Neural cell (in vitro differentiated cells): ENCODE results near the gene OSTC. TPM values are rescaled to one million over a fixed set of nuclear protein-coding genes. Genes with fewer than 3 reads are reported as not detected.

ENCODE experiments used
- H2AFZ ChIP-seq: fragments of 200-600, 300-800 bp; sonication (generic), shearing (Covaris generic); 2 replicates; pipeline ENCODE4 v1.6.0; 2014; ENCODE audit warnings: low read depth, mild to moderate bottlenecking, antibody characterized with exemption, low read length, moderate library complexity
- H3F3A ChIP-seq: fragments of 200-600 bp; shearing (Covaris generic); 2 replicates; pipeline ENCODE4 v1.6.1; 2016; ENCODE audit warnings: mild to moderate bottlenecking, moderate library complexity, mixed read lengths, antibody characterized with exemption, low read length; ENCODE audit not compliant: insufficient read depth, poor library complexity, severe bottlenecking
- H3K27ac ChIP-seq: fragments of 200-600, 300-800 bp; sonication (generic), shearing (Covaris generic); 2 replicates; pipeline ENCODE4 v1.5.1; 2014; ENCODE audit warnings: mild to moderate bottlenecking, low read length, moderate library complexity
- H3K27me3 ChIP-seq: fragments of 300-800, 200-600 bp; sonication (generic), shearing (Covaris generic); 2 replicates; pipeline ENCODE4 v1.6.0; 2014; ENCODE audit warnings: mild to moderate bottlenecking, low read depth, low read length, moderate library complexity; ENCODE audit not compliant: insufficient read depth
- H3K36me3 ChIP-seq: fragments of 300-800, 200-600 bp; sonication (generic), shearing (Covaris generic); 2 replicates; pipeline ENCODE4 v1.5.1; 2014; ENCODE audit warnings: mild to moderate bottlenecking, antibody characterized with exemption, low read length, moderate library complexity; ENCODE audit not compliant: insufficient read depth
- H3K4me2 ChIP-seq: fragments of 300-800, 200-600 bp; sonication (generic), shearing (Covaris generic); 2 replicates; pipeline ENCODE4 v1.6.0; 2014; ENCODE audit warnings: mild to moderate bottlenecking, low read length
- H3K4me3 ChIP-seq: fragments of 300-800, 200-600 bp; sonication (generic), shearing (Covaris generic); 2 replicates; pipeline ENCODE4 v1.5.1; 2014; ENCODE audit warnings: mild to moderate bottlenecking, low read length, moderate library complexity
- H3K79me2 ChIP-seq: fragments of 200-600 bp; shearing (Covaris generic); replicated peaks from 2 replicates; pipeline ENCODE4 v1.6.0; 2014; ENCODE audit warnings: mild to moderate bottlenecking, low read length, moderate library complexity; ENCODE audit not compliant: insufficient read depth
- H3K9ac ChIP-seq: fragments of 300-800, 200-600 bp; sonication (generic), shearing (Covaris generic); 2 replicates; pipeline ENCODE4 v1.6.1; 2016; ENCODE audit warnings: mild to moderate bottlenecking, low read length, mixed read lengths
- H3K9me2 ChIP-seq: fragments of 200-600 bp; shearing (Covaris generic); 2 replicates; pipeline ENCODE4 v1.6.1; 2016; ENCODE audit warnings: mild to moderate bottlenecking, low read length, mixed read lengths; ENCODE audit not compliant: insufficient read depth
- H3K9me3 ChIP-seq: fragments of 200-600, 300-800 bp; sonication (generic), shearing (Covaris generic); 2 replicates; pipeline ENCODE4 v1.6.1; 2016; ENCODE audit warnings: mild to moderate bottlenecking, mixed run types, low read length, moderate library complexity, mixed read lengths
- H4K20me1 ChIP-seq: fragments of 200-600 bp; shearing (Covaris generic); 2 replicates; pipeline ENCODE4 v1.6.1; 2016; ENCODE audit warnings: mild to moderate bottlenecking, mixed run types; ENCODE audit not compliant: insufficient read depth
- EP300 ChIP-seq: fragments of 450-650 bp; conservative IDR thresholded peaks from 2 replicates; pipeline ENCODE4 v1.6.1; 2014; ENCODE audit warnings: antibody characterized with exemption, mild to moderate bottlenecking, moderate library complexity; ENCODE audit not compliant: poor library complexity, severe bottlenecking
- EZH2 ChIP-seq: fragments of 200-600, 300-800 bp; shearing (Covaris generic), sonication (generic); IDR thresholded peaks from 2 replicates; pipeline ENCODE4 v1.6.1; 2014; ENCODE audit warnings: antibody characterized with exemption, low read length, borderline replicate concordance, mild to moderate bottlenecking; ENCODE audit not compliant: insufficient read depth, poor library complexity, severe bottlenecking
- MXI1 ChIP-seq: fragments of 450-650 bp; conservative IDR thresholded peaks from 2 replicates; pipeline ENCODE4 v1.6.1; 2014; ENCODE audit warnings: antibody characterized with exemption, mild to moderate bottlenecking; ENCODE audit not compliant: poor library complexity, severe bottlenecking
- POLR2AphosphoS5 ChIP-seq: IDR thresholded peaks from 2 replicates; pipeline ENCODE4 v1.6.1; 2012
- RAD21 ChIP-seq: fragments of 450-650 bp; conservative IDR thresholded peaks from 2 replicates; pipeline ENCODE4 v1.6.1; 2014; ENCODE audit warnings: antibody characterized with exemption, mild to moderate bottlenecking, moderate library complexity
- SMC3 ChIP-seq: fragments of 450-650 bp; conservative IDR thresholded peaks from 2 replicates; pipeline ENCODE4 v1.6.1; 2014; ENCODE audit warnings: antibody characterized with exemption, mild to moderate bottlenecking, moderate library complexity; ENCODE audit not compliant: poor library complexity
- TAF1 ChIP-seq: IDR thresholded peaks from 2 replicates; pipeline ENCODE4 v1.6.1; 2012; ENCODE audit warnings: low read depth
- polyA plus RNA-seq: library from polyadenylated mRNA; depleted of rRNA; stranded (reverse); fragments of >200 nt; gene quantifications from 2 replicates; pipeline ENCODE4 v1.2.3, GENCODE V29; 2014
- TF ChIP-seq, protein P1 (sequence below): IDR thresholded peaks from 2 replicates; pipeline ENCODE4 v1.6.1; 2012; ENCODE audit warnings: borderline replicate concordance
- TF ChIP-seq, protein P2 (sequence below): fragments of 450-650 bp; IDR thresholded peaks from 2 replicates; pipeline ENCODE4 v1.5.1; 2014; ENCODE audit warnings: antibody characterized with exemption, mild to moderate bottlenecking, moderate library complexity; ENCODE audit not compliant: poor library complexity, severe bottlenecking

The OSTC gene
- polyA plus RNA-seq, 1 donor from 2014 or later: 128 TPM

DNA sequence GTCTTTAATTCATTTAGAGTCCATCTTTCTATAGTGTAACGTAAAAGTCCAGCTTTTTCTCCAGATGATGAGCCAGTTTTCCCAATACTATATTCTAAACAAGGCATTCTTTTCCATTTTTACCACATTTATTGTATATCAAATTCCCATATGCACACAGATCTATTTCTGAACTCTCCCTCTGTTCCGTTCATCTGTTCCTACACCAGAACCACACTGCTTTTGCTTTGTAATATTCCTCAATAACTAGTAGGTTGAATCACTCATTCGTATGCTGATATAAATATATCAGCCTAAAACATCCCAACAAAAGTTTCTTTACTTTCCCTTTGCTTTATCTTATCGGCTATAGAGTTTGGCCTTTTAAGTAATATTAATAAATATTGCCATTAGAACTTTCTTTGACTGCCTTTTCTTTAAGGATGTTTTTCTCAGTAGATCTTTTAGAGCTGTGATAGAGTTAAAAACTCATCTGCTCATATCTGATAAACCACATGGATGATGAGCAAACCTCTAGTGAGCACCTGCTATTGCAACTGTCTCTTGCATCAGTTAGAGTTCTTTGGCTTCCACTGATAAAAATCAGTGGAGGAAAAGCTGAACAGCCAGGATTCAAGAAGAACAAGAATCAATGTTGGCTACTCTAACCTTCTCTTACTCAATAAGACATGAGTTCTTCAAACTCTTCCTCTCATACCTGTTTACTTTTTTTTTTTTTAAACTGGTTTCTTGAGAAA, 43.2 kb upstream of the OSTC start:
- Histone ChIP-seq H3K27ac (no peak overlapping the region), H3K4me2 (no peak overlapping the region), H3F3A (no peaks in the 10 kb centered on the region), H4K20me1 (no peaks in the 10 kb centered on the region), H3K79me2 (no peaks in the 10 kb centered on the region), H3K27me3 (no peaks in the 10 kb centered on the region), H2AFZ (no peak overlapping the region), H3K9me2 (no peaks in the 10 kb centered on the region), H3K4me3 (no peak overlapping the region), H3K9me3 (no peaks in the 10 kb centered on the region), H3K9ac (no peak overlapping the region), H3K36me3 (no peaks in the 10 kb centered on the region)
- TF ChIP-seq EZH2 (no peak), TAF1 (no peak), MXI1 (no peak), RAD21 (no peak), EP300 (no peak), POLR2AphosphoS5 (no peak), SMC3 (no peak)
- TF ChIP-seq, protein P1, sequence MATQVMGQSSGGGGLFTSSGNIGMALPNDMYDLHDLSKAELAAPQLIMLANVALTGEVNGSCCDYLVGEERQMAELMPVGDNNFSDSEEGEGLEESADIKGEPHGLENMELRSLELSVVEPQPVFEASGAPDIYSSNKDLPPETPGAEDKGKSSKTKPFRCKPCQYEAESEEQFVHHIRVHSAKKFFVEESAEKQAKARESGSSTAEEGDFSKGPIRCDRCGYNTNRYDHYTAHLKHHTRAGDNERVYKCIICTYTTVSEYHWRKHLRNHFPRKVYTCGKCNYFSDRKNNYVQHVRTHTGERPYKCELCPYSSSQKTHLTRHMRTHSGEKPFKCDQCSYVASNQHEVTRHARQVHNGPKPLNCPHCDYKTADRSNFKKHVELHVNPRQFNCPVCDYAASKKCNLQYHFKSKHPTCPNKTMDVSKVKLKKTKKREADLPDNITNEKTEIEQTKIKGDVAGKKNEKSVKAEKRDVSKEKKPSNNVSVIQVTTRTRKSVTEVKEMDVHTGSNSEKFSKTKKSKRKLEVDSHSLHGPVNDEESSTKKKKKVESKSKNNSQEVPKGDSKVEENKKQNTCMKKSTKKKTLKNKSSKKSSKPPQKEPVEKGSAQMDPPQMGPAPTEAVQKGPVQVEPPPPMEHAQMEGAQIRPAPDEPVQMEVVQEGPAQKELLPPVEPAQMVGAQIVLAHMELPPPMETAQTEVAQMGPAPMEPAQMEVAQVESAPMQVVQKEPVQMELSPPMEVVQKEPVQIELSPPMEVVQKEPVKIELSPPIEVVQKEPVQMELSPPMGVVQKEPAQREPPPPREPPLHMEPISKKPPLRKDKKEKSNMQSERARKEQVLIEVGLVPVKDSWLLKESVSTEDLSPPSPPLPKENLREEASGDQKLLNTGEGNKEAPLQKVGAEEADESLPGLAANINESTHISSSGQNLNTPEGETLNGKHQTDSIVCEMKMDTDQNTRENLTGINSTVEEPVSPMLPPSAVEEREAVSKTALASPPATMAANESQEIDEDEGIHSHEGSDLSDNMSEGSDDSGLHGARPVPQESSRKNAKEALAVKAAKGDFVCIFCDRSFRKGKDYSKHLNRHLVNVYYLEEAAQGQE: no peak
- TF ChIP-seq, protein P2, sequence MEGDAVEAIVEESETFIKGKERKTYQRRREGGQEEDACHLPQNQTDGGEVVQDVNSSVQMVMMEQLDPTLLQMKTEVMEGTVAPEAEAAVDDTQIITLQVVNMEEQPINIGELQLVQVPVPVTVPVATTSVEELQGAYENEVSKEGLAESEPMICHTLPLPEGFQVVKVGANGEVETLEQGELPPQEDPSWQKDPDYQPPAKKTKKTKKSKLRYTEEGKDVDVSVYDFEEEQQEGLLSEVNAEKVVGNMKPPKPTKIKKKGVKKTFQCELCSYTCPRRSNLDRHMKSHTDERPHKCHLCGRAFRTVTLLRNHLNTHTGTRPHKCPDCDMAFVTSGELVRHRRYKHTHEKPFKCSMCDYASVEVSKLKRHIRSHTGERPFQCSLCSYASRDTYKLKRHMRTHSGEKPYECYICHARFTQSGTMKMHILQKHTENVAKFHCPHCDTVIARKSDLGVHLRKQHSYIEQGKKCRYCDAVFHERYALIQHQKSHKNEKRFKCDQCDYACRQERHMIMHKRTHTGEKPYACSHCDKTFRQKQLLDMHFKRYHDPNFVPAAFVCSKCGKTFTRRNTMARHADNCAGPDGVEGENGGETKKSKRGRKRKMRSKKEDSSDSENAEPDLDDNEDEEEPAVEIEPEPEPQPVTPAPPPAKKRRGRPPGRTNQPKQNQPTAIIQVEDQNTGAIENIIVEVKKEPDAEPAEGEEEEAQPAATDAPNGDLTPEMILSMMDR: no peak

GRCh38 chr4:108611365-108611764, 39.0 kb upstream of the OSTC start:
- Histone ChIP-seq H4K20me1 (no peaks in the 10 kb centered on the region), H3K36me3 (no peaks in the 10 kb centered on the region), H3K9me2 (no peaks in the 10 kb centered on the region), H2AFZ (no peak overlapping the region), H3F3A (no peaks in the 10 kb centered on the region), H3K4me2 (no peak overlapping the region), H3K9ac (no peak overlapping the region), H3K79me2 (no peaks in the 10 kb centered on the region), H3K4me3 (no peak overlapping the region), H3K9me3 (no peaks in the 10 kb centered on the region), H3K27me3 (no peaks in the 10 kb centered on the region), H3K27ac (no peak overlapping the region)
- TF ChIP-seq TAF1 (no peak), EP300 (no peak), MXI1 (no peak), EZH2 (no peak), SMC3 (no peak)
- TF ChIP-seq, protein P2: no peak
